Measurements from ENCODE around the gene YIPF3. TPM values are rescaled to one million over a fixed set of nuclear protein-coding genes. Genes with fewer than 3 reads are reported as not detected.
A peak's percentile ranks its signal among the peaks of the same experiment; 100 is the strongest.
"Not testable (repeated sequence)": the region's sequence is repeated elsewhere in the genome, so short reads cannot be mapped to it uniquely, and the experiment has no call there.

The YIPF3 gene
- polyA plus RNA-seq (ENCODE audit: insufficient read length), result 137 TPM
- long read RNA-seq, donor 1, transcript YIPF3-202 (9 exons, 1,576 nt), result major isoform, 59 of 144 reads
- long read RNA-seq, donor 1, transcript YIPF3-211 (3 exons, 652 nt), result minor isoform, 17 of 144 reads
- long read RNA-seq, donor 1, partial matches to known transcripts, result 60 of 144 reads
- long read RNA-seq, donor 1, other reads (novel, unspliced or antisense), result 0 of 144 reads
- long read RNA-seq, donor 2, transcript YIPF3-202 (9 exons, 1,576 nt), result major isoform, 45 of 84 reads
- long read RNA-seq, donor 2, partial matches to known transcripts, result 30 of 84 reads
- long read RNA-seq, donor 2, other reads (novel, unspliced or antisense), result 0 of 84 reads
- long read RNA-seq, donor 3, transcript YIPF3-211 (3 exons, 652 nt), result minor isoform, 8 of 86 reads
- long read RNA-seq, donor 3, transcript YIPF3-202 (9 exons, 1,576 nt), result major isoform, 33 of 86 reads
- long read RNA-seq, donor 3, partial matches to known transcripts, result 43 of 86 reads
- long read RNA-seq, donor 3, other reads (novel, unspliced or antisense), result 0 of 86 reads
- long read RNA-seq, donor 4, partial matches to known transcripts, result 0 of 1 reads
- long read RNA-seq, donor 4, other reads (novel, unspliced or antisense), result 0 of 1 reads
- long read RNA-seq, donor 5, transcript YIPF3-202 (9 exons, 1,576 nt), result major isoform, 93 of 149 reads
- long read RNA-seq, donor 5, transcript YIPF3-211 (3 exons, 652 nt), result minor isoform, 7 of 149 reads
- long read RNA-seq, donor 5, partial matches to known transcripts, result 46 of 149 reads
- long read RNA-seq, donor 5, other reads (novel, unspliced or antisense), result 0 of 149 reads
- long read RNA-seq, donor 6, transcript YIPF3-211 (3 exons, 652 nt), result minor isoform, 11 of 117 reads
- long read RNA-seq, donor 6, transcript YIPF3-202 (9 exons, 1,576 nt), result major isoform, 50 of 117 reads
- long read RNA-seq, donor 6, partial matches to known transcripts, result 51 of 117 reads
- long read RNA-seq, donor 6, other reads (novel, unspliced or antisense), result 0 of 117 reads
- long read RNA-seq, donor 7, transcript YIPF3-211 (3 exons, 652 nt), result minor isoform, 11 of 126 reads
- long read RNA-seq, donor 7, transcript YIPF3-202 (9 exons, 1,576 nt), result major isoform, 77 of 126 reads
- long read RNA-seq, donor 7, partial matches to known transcripts, result 31 of 126 reads
- long read RNA-seq, donor 7, other reads (novel, unspliced or antisense), result 0 of 126 reads
- long read RNA-seq, donor 8, transcript YIPF3-202 (9 exons, 1,576 nt), result major isoform, 31 of 39 reads
- long read RNA-seq, donor 8, partial matches to known transcripts, result 5 of 39 reads
- long read RNA-seq, donor 8, other reads (novel, unspliced or antisense), result 0 of 39 reads

GRCh38 chr6:43516697-43517504, at the start of gene YIPF3, which contains the start of gene POLR1C:
YIPF3 (minus strand) TSS chr6:43516926; CDS start chr6:43516807, 119 bp downstream.
POLR1C (plus strand) TSS chr6:43517089; CDS start chr6:43517110, 21 bp downstream.
- peak; percentile 99 for DNase-seq

GRCh38 chr6:43559328-43559727, 42.6 kb upstream of the YIPF3 start:
- DNase-seq, result no peak

GRCh38 chr6:43557620-43558019, 40.9 kb upstream of the YIPF3 start:
- not testable (repeated sequence) for DNase-seq

GRCh38 chr6:43547222-43547621, 30.5 kb upstream of the YIPF3 start:
- no peak for DNase-seq

- DNase-seq, result no peak
Measured at GRCh38 chr6:43544461-43544860, 27.7 kb upstream of the YIPF3 start.

- DNase-seq, result no peak
Measured at GRCh38 chr6:43541774-43542471, 25.2 kb upstream of the YIPF3 start.

- DNase-seq, result no peak
Measured at GRCh38 chr6:43540507-43540906, 23.8 kb upstream of the YIPF3 start.

GRCh38 chr6:43539409-43539808, 22.7 kb upstream of the YIPF3 start:
- not testable (repeated sequence) for DNase-seq

GRCh38 chr6:43538986-43539385, 22.3 kb upstream of the YIPF3 start:
- not testable (repeated sequence) for DNase-seq

- DNase-seq, result no peak
Measured at GRCh38 chr6:43532201-43532600, 15.5 kb upstream of the YIPF3 start.

GRCh38 chr6:43524483-43524961, 7.8 kb upstream of the YIPF3 start:
- DNase-seq, result no peak

- DNase-seq, result no peak
Measured at GRCh38 chr6:43523284-43523683, 6.6 kb upstream of the YIPF3 start.

- DNase-seq, result no peak
Measured at GRCh38 chr6:43522547-43523261, 6.0 kb upstream of the YIPF3 start.

- DNase-seq, result no peak
Measured at GRCh38 chr6:43521836-43522235, 5.1 kb upstream of the YIPF3 start.

GRCh38 chr6:43520097-43520496, 3.4 kb upstream of the YIPF3 start:
- no peak for DNase-seq

- DNase-seq, result no peak
Measured at GRCh38 chr6:43517505-43518357, 1.0 kb upstream of the YIPF3 start.

- DNase-seq, result no peak
Measured at GRCh38 chr6:43516367-43516696, 394 bp downstream of the YIPF3 start.

GRCh38 chr6:43515808-43516207, 918 bp downstream of the YIPF3 start:
- DNase-seq, result no peak
